Right lobe of liver (tissue), 4 donors: Measurements from ENCODE around the gene OR8B2.

ENCODE experiments used
- CTCF ChIP-seq, 4 donors: fragments of 200-600 bp in 3 of 4; fragments of 450-650 bp in 1 of 4; IDR thresholded peaks; one replicate each; pipeline versions ENCODE4 v1.5.1 to v1.8.0; 2016 to 2022; ENCODE audit warnings: antibody characterized with exemption in 4 of 4, mild to moderate bottlenecking in 2 of 4
- POLR2A ChIP-seq: fragments of 450-650 bp; IDR thresholded peaks from one replicate; pipeline ENCODE4 v1.6.1; 2017; ENCODE audit warnings: antibody characterized with exemption, mild to moderate bottlenecking
- donor health status: DM: no; HTN: no; CAD: no.
- donor health status: DM: no; HTN: no; CAD: no.
- donor health status: DM: no; HTN: yes; CAD: no.

- TF ChIP-seq CTCF (IDR thresholded peaks at IDR 0.05) (no peak), POLR2A (no peak)
Observed at GRCh38 chr11:124384399-124384798, at the start of gene OR8B2.
